ENCODE measurements around the gene AGO3.

The AGO3 gene

DNA sequence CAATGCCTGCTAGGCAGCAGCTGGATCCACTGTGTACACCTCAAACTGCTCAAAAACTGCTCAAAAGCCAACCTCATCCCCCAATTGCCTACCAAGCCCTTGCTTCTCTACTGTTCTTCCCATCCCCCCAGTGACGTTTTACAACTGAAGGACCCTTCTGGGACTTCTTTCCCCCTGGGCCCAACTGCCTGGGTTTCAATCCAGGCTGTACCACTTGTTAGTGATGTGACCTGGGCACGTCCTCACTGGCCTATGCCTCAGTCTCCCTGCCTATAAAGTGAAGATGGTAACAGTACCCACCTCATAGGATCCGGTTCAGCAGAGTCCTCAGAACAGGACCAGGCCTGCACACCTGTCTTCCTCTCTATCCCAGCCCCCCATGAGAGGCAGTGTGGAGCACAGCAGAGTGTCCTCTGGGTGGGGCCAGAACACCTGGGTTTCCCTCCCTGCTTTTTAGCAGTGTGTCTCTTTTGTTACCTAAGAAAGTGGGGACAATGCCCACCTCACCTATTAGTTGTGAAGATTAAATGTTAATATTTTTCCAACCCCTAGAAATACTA is 151.1 kb downstream of the AGO3 start:
- no peak for DNase-seq (ENCODE audit: low read depth)
- TF ChIP-seq, protein P1, sequence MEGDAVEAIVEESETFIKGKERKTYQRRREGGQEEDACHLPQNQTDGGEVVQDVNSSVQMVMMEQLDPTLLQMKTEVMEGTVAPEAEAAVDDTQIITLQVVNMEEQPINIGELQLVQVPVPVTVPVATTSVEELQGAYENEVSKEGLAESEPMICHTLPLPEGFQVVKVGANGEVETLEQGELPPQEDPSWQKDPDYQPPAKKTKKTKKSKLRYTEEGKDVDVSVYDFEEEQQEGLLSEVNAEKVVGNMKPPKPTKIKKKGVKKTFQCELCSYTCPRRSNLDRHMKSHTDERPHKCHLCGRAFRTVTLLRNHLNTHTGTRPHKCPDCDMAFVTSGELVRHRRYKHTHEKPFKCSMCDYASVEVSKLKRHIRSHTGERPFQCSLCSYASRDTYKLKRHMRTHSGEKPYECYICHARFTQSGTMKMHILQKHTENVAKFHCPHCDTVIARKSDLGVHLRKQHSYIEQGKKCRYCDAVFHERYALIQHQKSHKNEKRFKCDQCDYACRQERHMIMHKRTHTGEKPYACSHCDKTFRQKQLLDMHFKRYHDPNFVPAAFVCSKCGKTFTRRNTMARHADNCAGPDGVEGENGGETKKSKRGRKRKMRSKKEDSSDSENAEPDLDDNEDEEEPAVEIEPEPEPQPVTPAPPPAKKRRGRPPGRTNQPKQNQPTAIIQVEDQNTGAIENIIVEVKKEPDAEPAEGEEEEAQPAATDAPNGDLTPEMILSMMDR (IDR thresholded peaks at IDR 0.05; ENCODE audit: low read depth, low read length), result no peak
- TF ChIP-seq POLR2A (IDR thresholded peaks at IDR 0.05; ENCODE audit: extremely low read depth, insufficient read length) (no peak), MYC (IDR thresholded peaks at IDR 0.05; ENCODE audit: low read depth, low read length) (no peak)
- TF ChIP-seq, protein P2, sequence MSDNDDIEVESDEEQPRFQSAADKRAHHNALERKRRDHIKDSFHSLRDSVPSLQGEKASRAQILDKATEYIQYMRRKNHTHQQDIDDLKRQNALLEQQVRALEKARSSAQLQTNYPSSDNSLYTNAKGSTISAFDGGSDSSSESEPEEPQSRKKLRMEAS (IDR thresholded peaks at IDR 0.05; ENCODE audit: low read depth, low read length), result no peak
- H3K4me3 ChIP-seq (ENCODE audit: low read depth, low read length), result no peak overlapping the region

DNA sequence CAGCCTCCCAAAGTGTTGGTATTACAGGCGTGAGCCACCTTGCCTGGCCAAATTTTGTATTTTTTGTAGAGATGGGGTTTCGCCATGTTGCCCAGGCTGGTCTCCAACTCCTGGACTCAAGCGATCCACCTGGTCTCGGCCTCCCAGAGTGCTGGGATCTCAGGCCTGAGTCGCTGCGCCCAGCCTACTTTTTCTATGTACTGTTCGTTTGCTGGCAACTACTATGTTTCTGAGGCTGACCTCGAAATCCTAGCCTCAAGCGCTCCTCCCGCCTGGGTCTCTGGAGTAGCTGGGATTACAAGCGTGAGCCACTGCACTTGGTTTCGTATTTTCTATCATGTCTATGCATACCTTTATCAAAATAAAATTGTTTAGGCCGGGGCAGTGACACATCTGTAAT is 152.3 kb downstream of the AGO3 start:
- no peak for DNase-seq (ENCODE audit: low read depth)
- no peak for TF ChIP-seq MYC (IDR thresholded peaks at IDR 0.05; ENCODE audit: low read depth, low read length)
- no peak for TF ChIP-seq POLR2A (IDR thresholded peaks at IDR 0.05; ENCODE audit: extremely low read depth, insufficient read length)
- TF ChIP-seq, protein P2 (IDR thresholded peaks at IDR 0.05; ENCODE audit: low read depth, low read length), result no peak
- TF ChIP-seq, protein P1 (IDR thresholded peaks at IDR 0.05; ENCODE audit: low read depth, low read length), result no peak
- no peak overlapping the region for H3K4me3 ChIP-seq (ENCODE audit: low read depth, low read length)

DNA sequence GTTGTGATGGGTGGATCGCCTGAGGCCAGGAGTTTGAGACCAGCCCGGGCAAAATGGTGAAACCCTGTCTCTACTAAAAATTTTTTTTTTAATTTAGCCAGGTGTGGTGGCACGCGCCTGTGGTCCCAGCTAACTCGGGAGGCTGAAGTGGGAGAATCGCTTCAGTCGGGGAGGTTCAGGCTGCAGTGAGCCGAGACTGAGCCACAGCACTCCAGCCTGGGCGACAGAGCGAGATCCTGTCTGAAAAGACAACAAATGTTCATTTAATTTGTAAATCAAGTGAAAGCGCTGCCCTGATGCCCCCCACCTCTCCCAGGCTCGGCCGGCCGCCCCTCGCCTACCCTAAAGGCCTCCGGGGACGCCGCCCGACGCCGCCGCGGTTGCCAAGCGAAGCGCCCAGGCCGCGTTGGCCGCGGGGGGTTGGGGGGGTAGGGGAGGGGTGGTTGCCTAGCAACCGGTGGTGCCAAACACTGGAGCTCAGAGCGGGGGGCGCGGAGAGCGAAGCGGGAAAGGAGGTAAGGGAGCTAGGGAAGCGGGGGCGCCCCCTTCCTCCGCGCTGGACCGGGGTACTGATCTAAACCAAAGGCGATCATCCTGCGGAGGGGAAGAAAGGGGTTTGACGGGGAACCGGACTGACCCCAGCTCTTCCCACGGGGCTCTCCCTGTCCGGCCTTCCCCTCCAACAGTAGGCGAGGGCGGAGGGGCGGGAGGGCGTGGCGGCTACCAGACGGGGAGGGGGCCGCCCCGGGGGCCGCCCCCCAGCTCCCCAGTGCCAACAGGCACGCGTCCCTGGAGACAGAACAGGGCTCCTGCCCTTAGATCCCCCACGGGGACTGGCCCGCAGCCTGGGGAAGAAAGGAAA is 153.0 kb downstream of the AGO3 start, which contains the start of gene TEKT2:
TSS of gene TEKT2 (plus strand) at position 460 of the 862 bp plus-strand sequence. CDS start 828 bp downstream, outside the sequence.
- TF ChIP-seq MYC (IDR thresholded peaks at IDR 0.05; ENCODE audit: low read depth, low read length) (no peak), POLR2A (IDR thresholded peaks at IDR 0.05; ENCODE audit: extremely low read depth, insufficient read length) (no peak)
- TF ChIP-seq, protein P2 (IDR thresholded peaks at IDR 0.05; ENCODE audit: low read depth, low read length), result no peak
- TF ChIP-seq, protein P1 (IDR thresholded peaks at IDR 0.05; ENCODE audit: low read depth, low read length), result no peak
- DNase-seq (ENCODE audit: low read depth), result peak; percentile 44
- no peak within 1 kb of the TSS for H3K4me3 ChIP-seq (ENCODE audit: low read depth, low read length)

DNA sequence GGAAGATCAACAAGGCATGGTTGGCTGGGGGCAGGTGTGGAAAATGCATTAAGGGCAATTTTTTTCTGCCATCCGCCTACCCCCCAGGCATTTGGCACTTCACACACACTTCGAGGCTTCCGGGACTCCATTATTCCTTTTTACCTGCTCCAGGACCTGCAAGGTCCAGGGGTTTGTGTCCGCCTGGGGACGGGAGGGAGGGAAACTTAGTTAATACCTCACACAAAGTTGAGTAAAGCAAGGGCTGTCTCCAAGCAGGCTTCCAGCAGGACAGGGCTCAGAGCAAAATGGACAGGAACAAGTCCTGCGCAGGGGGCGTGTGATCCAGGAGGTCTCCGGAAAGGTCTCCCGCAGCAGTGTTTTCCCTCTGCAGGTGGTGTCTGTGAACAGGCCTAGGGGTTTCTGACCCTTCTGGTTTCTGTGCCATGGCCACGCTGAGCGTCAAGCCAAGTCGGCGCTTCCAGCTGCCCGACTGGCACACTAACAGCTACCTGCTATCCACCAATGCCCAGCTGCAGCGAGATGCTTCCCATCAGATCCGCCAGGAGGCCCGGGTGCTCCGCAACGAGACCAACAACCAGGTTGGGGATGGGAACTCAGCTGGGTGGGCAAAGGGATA is 153.7 kb downstream of the AGO3 start:
- H3K4me3 ChIP-seq (ENCODE audit: low read depth, low read length), result no peak overlapping the region
- no peak for DNase-seq (ENCODE audit: low read depth)

DNA sequence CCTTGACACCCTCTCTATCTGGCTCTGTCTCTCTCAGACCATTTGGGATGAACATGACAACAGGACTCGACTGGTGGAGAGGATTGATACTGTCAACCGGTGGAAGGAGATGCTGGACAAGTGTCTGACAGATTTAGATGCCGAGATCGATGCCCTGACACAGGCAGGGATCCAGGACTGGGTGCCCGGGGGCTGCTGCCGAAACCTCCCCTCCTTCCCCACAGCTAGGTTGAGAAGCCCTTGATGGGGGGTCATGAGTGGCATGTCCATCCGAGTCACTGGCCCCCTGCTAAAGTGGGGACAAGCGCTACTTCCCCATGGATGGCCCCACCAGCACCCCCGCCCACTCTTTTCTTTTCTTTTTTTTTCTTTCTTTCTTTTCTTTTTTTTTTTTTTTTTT is 154.2 kb downstream of the AGO3 start:
- TF ChIP-seq, protein P2 (IDR thresholded peaks at IDR 0.05; ENCODE audit: low read depth, low read length), result no peak
- TF ChIP-seq POLR2A (IDR thresholded peaks at IDR 0.05; ENCODE audit: extremely low read depth, insufficient read length) (no peak), MYC (IDR thresholded peaks at IDR 0.05; ENCODE audit: low read depth, low read length) (no peak)
- TF ChIP-seq, protein P1 (IDR thresholded peaks at IDR 0.05; ENCODE audit: low read depth, low read length), result no peak
- no peak for DNase-seq (ENCODE audit: low read depth)
- no peak overlapping the region for H3K4me3 ChIP-seq (ENCODE audit: low read depth, low read length)

More for the DNA sequence above, 153.7 kb downstream of the AGO3 start:
- TF ChIP-seq, protein P2 (IDR thresholded peaks at IDR 0.05; ENCODE audit: low read depth, low read length), result no peak
- TF ChIP-seq, protein P1 (IDR thresholded peaks at IDR 0.05; ENCODE audit: low read depth, low read length), result no peak
- no peak for TF ChIP-seq MYC (IDR thresholded peaks at IDR 0.05; ENCODE audit: low read depth, low read length)
- TF ChIP-seq POLR2A (IDR thresholded peaks at IDR 0.05; ENCODE audit: extremely low read depth, insufficient read length), result no peak
